Non-pigmented ciliary epithelial cell (primary cell): Measurements from ENCODE around the gene GLB1L2.

Experiments used
- DNase-seq: peaks from one replicate; pipeline ENCODE4 v3.0.0-alpha.2; 2010; ENCODE audit warnings: low read depth

Gene GLB1L2

GRCh38 chr11:134347441-134347840, 15.7 kb downstream of the GLB1L2 start:
- no peak for DNase-seq

GRCh38 chr11:134349109-134349801, 17.5 kb downstream of the GLB1L2 start:
- no peak for DNase-seq

- DNase-seq = no peak
Measured at GRCh38 chr11:134349802-134350355, 18.1 kb downstream of the GLB1L2 start.

- DNase-seq = no peak
Measured at GRCh38 chr11:134350381-134350780, 18.6 kb downstream of the GLB1L2 start.

- DNase-seq = no peak
Measured at GRCh38 chr11:134352111-134352510, 20.3 kb downstream of the GLB1L2 start.

GRCh38 chr11:134355136-134355535, 23.3 kb downstream of the GLB1L2 start:
- DNase-seq = no peak

- DNase-seq = no peak
Measured at GRCh38 chr11:134355656-134356055, 23.9 kb downstream of the GLB1L2 start.

- no peak for DNase-seq
Measured at GRCh38 chr11:134356656-134357544, 25.1 kb downstream of the GLB1L2 start.

GRCh38 chr11:134357545-134357839, 25.7 kb downstream of the GLB1L2 start:
- DNase-seq = no peak

- no peak for DNase-seq
Measured at GRCh38 chr11:134358165-134358855, 26.5 kb downstream of the GLB1L2 start.

GRCh38 chr11:134358856-134359490, 27.2 kb downstream of the GLB1L2 start:
- DNase-seq = no peak

GRCh38 chr11:134359646-134360045, 27.9 kb downstream of the GLB1L2 start:
- no peak for DNase-seq

- DNase-seq = peak; percentile 9
Measured at GRCh38 chr11:134360050-134360835, 28.5 kb downstream of the GLB1L2 start.

- no peak for DNase-seq
Measured at GRCh38 chr11:134361661-134362060, 29.9 kb downstream of the GLB1L2 start.

- no peak for DNase-seq
Measured at GRCh38 chr11:134362192-134362901, 30.6 kb downstream of the GLB1L2 start.

GRCh38 chr11:134363161-134363560, 31.4 kb downstream of the GLB1L2 start:
- no peak for DNase-seq

- no peak for DNase-seq
Measured at GRCh38 chr11:134363592-134363991, 31.8 kb downstream of the GLB1L2 start.

- no peak for DNase-seq
Measured at GRCh38 chr11:134364261-134364660, 32.5 kb downstream of the GLB1L2 start.

GRCh38 chr11:134365011-134365925, 33.5 kb downstream of the GLB1L2 start:
- DNase-seq = no peak

GRCh38 chr11:134366254-134366653, 34.5 kb downstream of the GLB1L2 start:
- DNase-seq = no peak
